Upper lobe of right lung (tissue), 1 donor: Measurements from ENCODE around the gene PTEN. TPM values are rescaled to one million over a fixed set of nuclear protein-coding genes. Genes with fewer than 3 reads are reported as not detected.

Experiments
- ATAC-seq: fragments of 200-7000 bp; cut with Tn5 transposase; one replicate; pipeline ENCODE4 v1.9.1; 2020; ENCODE audit warnings: mild to moderate bottlenecking, moderate library complexity
- DNase-seq: peaks from one replicate; pipeline ENCODE4 v3.0.0-alpha.2; 2020
- H3K27ac ChIP-seq: fragments of 200-600 bp; one replicate; pipeline ENCODE4 v1.8.0; 2022
- H3K27me3 ChIP-seq: fragments of 200-600 bp; one replicate; pipeline ENCODE4 v1.8.0; 2022; ENCODE audit warnings: mild to moderate bottlenecking
- H3K36me3 ChIP-seq: fragments of 200-600 bp; one replicate; pipeline ENCODE4 v1.8.0; 2022
- H3K4me1 ChIP-seq: fragments of 200-600 bp; one replicate; pipeline ENCODE4 v1.8.0; 2022
- H3K4me3 ChIP-seq: fragments of 200-600 bp; one replicate; pipeline ENCODE4 v1.8.0; 2022; ENCODE audit warnings: mild to moderate bottlenecking
- H3K9me3 ChIP-seq: fragments of 200-600 bp; one replicate; pipeline ENCODE4 v1.8.0; 2022
- CTCF ChIP-seq: fragments of 200-600 bp; IDR thresholded peaks from one replicate; pipeline ENCODE4 v1.8.0; 2022; ENCODE audit warnings: antibody characterized with exemption
- intact Hi-C: fragments of 100-400 bp; cut with DNase I; formaldehyde crosslinking; loops from one replicate; pipeline ENCODE4 v1.11.0; 2022
- total RNA-seq: library from RNA; stranded (reverse); fragmentation: NEBNext Ultra II Directional; extraction: Animal tissue kit (Norgen Biotek cat#: 25700); gene quantifications from one replicate; pipeline ENCODE4 v1.2.1, GENCODE V29; 2021
- donor health status: DM: no; HTN: yes; CAD: no; lungs with severe emphysema.

Gene PTEN
- total RNA-seq, 1 donor from 2014 or later = 101 TPM

GRCh38 chr10:87925570-87925969, 62.1 kb downstream of the PTEN start:
- Histone ChIP-seq H3K27ac (no peak overlapping the region), H3K27me3 (no peaks in the 10 kb centered on the region), H3K9me3 (no peaks in the 10 kb centered on the region), H3K36me3 (peaks cover 7% of the 10 kb centered on the region), H3K4me1 (peaks cover 41% of the 10 kb centered on the region), H3K4me3 (no peak overlapping the region)
- no peak for DNase-seq
- TF ChIP-seq CTCF = no peak
- no peak for ATAC-seq
- intact Hi-C loops = no loop called here

DNA sequence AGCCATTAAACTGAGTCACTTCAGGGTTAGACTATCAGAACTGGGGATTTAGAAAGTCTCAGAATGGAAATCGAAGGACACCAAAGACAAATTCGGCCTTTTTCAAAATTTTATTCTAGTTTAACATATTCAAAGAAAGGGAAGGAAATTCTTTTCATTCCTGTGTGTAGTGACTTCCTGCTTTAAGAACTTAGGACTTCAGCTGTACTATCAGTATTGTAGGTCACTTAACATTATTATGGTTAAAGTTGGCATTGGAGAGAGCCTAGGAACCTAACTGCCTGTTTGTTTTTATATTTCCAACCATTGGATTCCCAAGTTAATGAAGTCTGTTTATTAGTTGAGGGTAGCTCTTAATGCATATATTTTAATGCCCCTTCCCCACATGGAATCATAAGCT, 63.7 kb downstream of the PTEN start:
- H3K27ac ChIP-seq = no peak overlapping the region
- no peak for DNase-seq
- ATAC-seq = no peak
- H3K9me3 ChIP-seq = no peaks in the 10 kb centered on the region
- peaks cover 51% of the 10 kb centered on the region for H3K4me1 ChIP-seq
- no peaks in the 10 kb centered on the region for H3K27me3 ChIP-seq
- H3K36me3 ChIP-seq = peaks cover 12% of the 10 kb centered on the region
- H3K4me3 ChIP-seq = no peak overlapping the region
- intact Hi-C loops = no loop called here
- no peak for TF ChIP-seq CTCF

DNA sequence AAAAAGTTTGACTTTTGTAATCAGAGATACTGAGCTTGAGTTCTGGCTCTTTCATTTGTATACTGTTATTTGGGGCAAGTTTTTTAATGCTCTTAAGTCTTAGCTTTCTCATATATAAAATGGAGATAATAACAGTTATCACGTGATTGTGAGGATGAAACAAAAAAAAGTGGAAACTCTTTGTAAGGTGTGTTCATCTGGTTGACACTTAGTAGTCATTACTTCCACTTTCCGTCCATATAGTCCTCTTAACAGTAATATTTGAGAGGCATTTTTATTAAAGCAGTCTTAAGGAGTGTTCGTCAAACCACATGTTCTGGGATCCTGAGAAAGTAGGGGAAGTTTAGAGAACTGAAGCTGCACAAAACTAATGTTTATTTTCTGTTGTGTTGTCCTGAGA, 65.6 kb downstream of the PTEN start:
- TF ChIP-seq CTCF = no peak
- no peak for ATAC-seq
- no peak overlapping the region for H3K27ac ChIP-seq

DNA sequence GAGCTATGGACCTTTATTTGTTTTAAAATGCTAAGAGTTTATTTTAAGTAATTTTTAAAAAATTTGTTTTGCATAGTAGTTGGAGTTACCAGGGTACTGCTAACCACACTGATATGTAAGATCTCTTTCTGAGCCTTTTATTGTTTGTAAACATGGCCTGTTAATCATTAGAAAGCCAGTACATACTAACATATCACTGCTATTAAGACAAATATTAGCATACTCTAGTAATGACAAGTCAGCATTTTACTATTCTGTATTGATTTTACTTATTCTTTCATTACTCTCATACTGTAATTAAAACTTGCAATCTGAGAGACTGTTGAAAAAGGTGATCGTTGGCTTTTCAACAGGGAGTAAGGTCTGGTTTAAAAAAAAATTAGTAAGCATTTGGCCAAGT, 66.7 kb downstream of the PTEN start:
- H3K27me3 ChIP-seq = no peaks in the 10 kb centered on the region
- peaks cover 34% of the 10 kb centered on the region for H3K36me3 ChIP-seq
- DNase-seq (no peak), ATAC-seq (no peak)
- intact Hi-C loops = no loop called here
- TF ChIP-seq CTCF = no peak
- H3K27ac ChIP-seq = no peak overlapping the region
- H3K9me3 ChIP-seq = no peaks in the 10 kb centered on the region
- H3K4me1 ChIP-seq = peaks cover 56% of the 10 kb centered on the region
- H3K4me3 ChIP-seq = no peak overlapping the region

More for the DNA sequence above, 65.6 kb downstream of the PTEN start:
- H3K27me3 ChIP-seq = no peaks in the 10 kb centered on the region
- no peak overlapping the region for H3K4me3 ChIP-seq
- peaks cover 56% of the 10 kb centered on the region for H3K4me1 ChIP-seq
- H3K9me3 ChIP-seq = no peaks in the 10 kb centered on the region
- DNase-seq = no peak
- intact Hi-C loops = no loop called here
- H3K36me3 ChIP-seq = peaks cover 24% of the 10 kb centered on the region

DNA sequence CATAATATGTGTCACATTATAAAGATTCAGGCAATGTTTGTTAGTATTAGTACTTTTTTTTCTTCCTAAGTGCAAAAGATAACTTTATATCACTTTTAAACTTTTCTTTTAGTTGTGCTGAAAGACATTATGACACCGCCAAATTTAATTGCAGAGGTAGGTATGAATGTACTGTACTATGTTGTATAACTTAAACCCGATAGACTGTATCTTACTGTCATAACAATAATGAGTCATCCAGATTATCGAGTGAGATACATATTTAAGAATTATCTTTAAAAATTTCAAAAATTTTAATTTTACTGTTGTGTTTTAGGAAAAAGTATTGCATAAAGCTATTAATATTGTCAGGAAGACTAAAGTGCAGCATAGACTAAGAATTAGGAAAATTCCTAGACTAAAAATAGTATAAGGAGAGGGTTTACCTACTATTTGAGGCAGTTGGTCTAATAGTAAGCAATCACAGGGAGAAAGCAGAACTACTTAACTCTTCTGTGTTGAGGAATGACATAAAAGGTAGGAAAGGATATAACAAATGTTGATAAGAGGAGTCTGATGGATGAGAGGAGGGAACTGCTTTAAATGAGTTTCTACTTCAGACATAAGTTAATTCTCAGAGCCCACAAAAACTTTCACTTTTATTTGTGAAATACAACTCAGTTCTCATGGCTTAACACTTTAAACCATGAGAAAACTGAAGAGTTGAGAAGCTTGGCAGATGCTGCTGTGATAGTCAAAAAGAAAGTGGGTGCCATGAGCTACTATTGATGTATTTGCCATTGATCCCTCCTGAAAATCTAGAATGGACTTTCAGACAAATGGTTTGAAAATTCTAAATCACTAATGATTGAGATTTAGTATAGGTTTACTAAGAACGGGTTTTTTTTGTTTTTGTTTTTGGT, 67.8 kb downstream of the PTEN start:
- Histone ChIP-seq H3K9me3 (no peaks in the 10 kb centered on the region), H3K27ac (no peak overlapping the region), H3K27me3 (no peaks in the 10 kb centered on the region), H3K4me1 (peaks cover 49% of the 10 kb centered on the region), H3K4me3 (no peak overlapping the region), H3K36me3 (peaks cover 34% of the 10 kb centered on the region)
- no peak for ATAC-seq
- no peak for TF ChIP-seq CTCF
- intact Hi-C loops = no loop called here
- no peak for DNase-seq
